ENCODE measurements around the gene PEAK1. TPM values are rescaled to one million over a fixed set of nuclear protein-coding genes. Genes with fewer than 3 reads are reported as not detected.
"Not testable (repeated sequence)": the region's sequence is repeated elsewhere in the genome, so short reads cannot be mapped to it uniquely, and the experiment has no call there.

Gene PEAK1
- total and polyA plus RNA-seq, 2 donors (not counting 3 experiments of a cell fraction or from before 2014, with no cell fraction given) = 17.9 to 91.9 TPM

- dilution Hi-C loops (cut with MboI; ENCODE audit: extremely low pct_ligation_motif_present, low sequenced_read_pairs) = no loop called here
- Histone ChIP-seq H3K9me3 (replicated peaks; ENCODE audit: control insufficient read depth, insufficient read depth, low read length) (no peaks in the 10 kb centered on the region), H3K36me3 (ENCODE audit: control insufficient read depth in 2 of 2, extremely low read depth in 1 of 2, insufficient read depth in 2 of 2, low read length in 2 of 2) (no peaks in the 10 kb centered on the region), H3K27ac (ENCODE audit: insufficient read depth, low read depth, low read length) (no peak overlapping the region), H3K4me1 (ENCODE audit: control insufficient read depth, extremely low read depth, insufficient read depth, low read length) (peaks cover 3% of the 10 kb centered on the region), H3K4me3 (replicated peaks in 1 of 3; ENCODE audit: insufficient read depth in 1 of 3, low read depth in 1 of 3, low read length in 3 of 3) (no peak overlapping the region), H3K9me1 (replicated peaks; ENCODE audit: control insufficient read depth, extremely low read depth, insufficient read depth, low read length) (no peaks in the 10 kb centered on the region), H3K27me3 (ENCODE audit: control insufficient read depth in 2 of 2, insufficient read depth in 2 of 2, low read length in 2 of 2) (no peaks in the 10 kb centered on the region), H3K4me2 (ENCODE audit: insufficient read depth, low read length) (no peak overlapping the region), H3K9ac (replicated peaks; ENCODE audit: extremely low read depth, insufficient read depth, low read length) (no peak overlapping the region), H3K79me2 (ENCODE audit: control insufficient read depth, insufficient read depth, low read length) (peaks cover 96% of the 10 kb centered on the region), H4K20me1 (replicated peaks; ENCODE audit: control insufficient read depth, extremely low read depth, insufficient read depth, low read length) (peaks cover 25% of the 10 kb centered on the region), H2AFZ (ENCODE audit: low read depth, low read length) (no peak overlapping the region)
- FAIRE-seq (no peak), DNase-seq (ENCODE audit: low read depth, low spot score) (no peak)
- POLR2A ChIA-PET = no interaction called here
- no peak for TF ChIP-seq FOS (IDR thresholded peaks at IDR 0.05; ENCODE audit: borderline replicate concordance, insufficient read depth, low read length)
- TF ChIP-seq POLR2AphosphoS5 (IDR thresholded peaks at IDR 0.05; ENCODE audit: insufficient read depth, low read depth, low read length) = no peak
- no peak for TF ChIP-seq POLR2A (IDR thresholded peaks at IDR 0.05; ENCODE audit: low read depth, low read length)
- TF ChIP-seq JUN (IDR thresholded peaks at IDR 0.05; ENCODE audit: borderline replicate concordance, insufficient read depth, insufficient read length, low read depth) = no peak
- TF ChIP-seq GATA2 (IDR thresholded peaks at IDR 0.05; ENCODE audit: insufficient read depth, insufficient read length, low read depth, low read length) = no peak
- no peak for TF ChIP-seq MYC (IDR thresholded peaks at IDR 0.05; ENCODE audit: low read depth, low read length)
- TF ChIP-seq CTCF (IDR thresholded peaks at IDR 0.05; ENCODE audit: extremely low read depth in 1 of 2, insufficient read depth in 1 of 2, low read depth in 1 of 2, low read length in 2 of 2) = no peak
- TF ChIP-seq EZH2 (IDR thresholded peaks at IDR 0.05; ENCODE audit: borderline replicate concordance, low read depth, low read length, severe bottlenecking) = no peak
- no peak for TF ChIP-seq MAX (IDR thresholded peaks at IDR 0.05; ENCODE audit: insufficient read depth, insufficient read length)
- intact Hi-C loops (cut with micrococcal nuclease) = loop anchor here (10.0 kb wide), 1 partner anchor 52 kb away; no protein-coding TSS in a partner anchor
- CTCF ChIA-PET = no interaction called here
- BruUV-seq (replicated peaks) = no TSS peak
These were observed 13.1 kb downstream of the PEAK1 start for GRCh38 chr15:77406846-77407245.

GRCh38 chr15:77406173-77406759 lies 13.6 kb downstream of the PEAK1 start:
- H3K4me2 ChIP-seq (ENCODE audit: insufficient read depth, low read length); FAIRE-seq; H3K27me3 ChIP-seq (ENCODE audit: control insufficient read depth in 2 of 2, insufficient read depth in 2 of 2, low read length in 2 of 2); H3K36me3 ChIP-seq (ENCODE audit: control insufficient read depth in 2 of 2, extremely low read depth in 1 of 2, insufficient read depth in 2 of 2, low read length in 2 of 2); H3K9ac ChIP-seq (replicated peaks; ENCODE audit: extremely low read depth, insufficient read depth, low read length); BruUV-seq (replicated peaks); H3K4me1 ChIP-seq (ENCODE audit: control insufficient read depth, extremely low read depth, insufficient read depth, low read length); dilution Hi-C loops (cut with MboI; ENCODE audit: extremely low pct_ligation_motif_present, low sequenced_read_pairs); DNase-seq (ENCODE audit: low read depth, low spot score); H3K4me3 ChIP-seq (replicated peaks in 1 of 3; ENCODE audit: insufficient read depth in 1 of 3, low read depth in 1 of 3, low read length in 3 of 3); POLR2A ChIA-PET; H2AFZ ChIP-seq (ENCODE audit: low read depth, low read length); H3K9me1 ChIP-seq (replicated peaks; ENCODE audit: control insufficient read depth, extremely low read depth, insufficient read depth, low read length); H3K27ac ChIP-seq (ENCODE audit: insufficient read depth, low read depth, low read length); H3K9me3 ChIP-seq (replicated peaks; ENCODE audit: control insufficient read depth, insufficient read depth, low read length): not testable (repeated sequence)
- CTCF ChIA-PET = interaction anchor here (1.3 kb wide), 1 partner anchor 137 kb away, joined by 3 read pairs; no protein-coding TSS in a partner anchor
- Histone ChIP-seq H4K20me1 (replicated peaks; ENCODE audit: control insufficient read depth, extremely low read depth, insufficient read depth, low read length) (peaks cover 23% of the 10 kb centered on the region), H3K79me2 (ENCODE audit: control insufficient read depth, insufficient read depth, low read length) (peaks cover 96% of the 10 kb centered on the region)
- intact Hi-C loops (cut with micrococcal nuclease) = loop anchor here (10.0 kb wide), 1 partner anchor 51 kb away; no protein-coding TSS in a partner anchor
